Heart right ventricle (tissue), 16 donors: ENCODE data around the gene ADPGK. TPM values are rescaled to one million over a fixed set of nuclear protein-coding genes. Genes with fewer than 3 reads are reported as not detected.
"Not testable (repeated sequence)": the region's sequence is repeated elsewhere in the genome, so short reads cannot be mapped to it uniquely, and the experiment has no call there.

ENCODE experiments used
- ATAC-seq, 8 donors: fragments of 200-7000 bp; cut with Tn5 transposase; one replicate each; pipeline ENCODE4 v1.9.1; 2020; ENCODE audit warnings: mild to moderate bottlenecking in 8 of 8, moderate library complexity in 8 of 8, moderate number of reproducible peaks in 1 of 8
- DNase-seq, 2 donors: peaks; one replicate each; pipeline ENCODE4 v3.0.0-alpha.2; 2020
- H3K27ac ChIP-seq, 10 donors: fragments of 200-600 bp; sonication (generic) in 2 of 10; one replicate each; pipeline versions ENCODE4 v1.5.0 to v1.8.0; 2020 to 2022; ENCODE audit warnings: mild to moderate bottlenecking in 3 of 10
- H3K27me3 ChIP-seq, 7 donors: fragments of 200-600 bp; one replicate each; pipeline ENCODE4 v1.8.0; 2021 to 2022; ENCODE audit warnings: mild to moderate bottlenecking in 2 of 7
- H3K36me3 ChIP-seq, 9 donors: fragments of 200-600 bp; sonication (generic) in 1 of 9; one replicate each; pipeline versions ENCODE4 v1.5.0 to v1.8.0; 2020 to 2022; ENCODE audit warnings: mild to moderate bottlenecking in 2 of 9
- H3K4me1 ChIP-seq, 9 donors: fragments of 200-600 bp; sonication (generic) in 1 of 9; one replicate each; pipeline versions ENCODE4 v1.5.0 to v1.8.0; 2020 to 2022; ENCODE audit warnings: mild to moderate bottlenecking in 4 of 9
- H3K4me3 ChIP-seq, 10 donors: fragments of 200-600 bp; sonication (generic) in 2 of 10; one replicate each; pipeline versions ENCODE4 v1.5.0 to v1.8.0; 2020 to 2022; ENCODE audit warnings: mild to moderate bottlenecking in 7 of 10, moderate library complexity in 2 of 10
- H3K9me3 ChIP-seq, 11 donors: fragments of 200-600 bp in 10 of 11; sonication (generic) in 2 of 11; one replicate each; pipeline versions ENCODE4 v1.5.0 to v1.8.0; 2013 to 2022; ENCODE audit warnings: mild to moderate bottlenecking in 2 of 11, control low read depth in 1 of 11, moderate library complexity in 1 of 11
- CTCF ChIP-seq, 9 donors: fragments of 200-600 bp; sonication (generic) in 2 of 9; IDR thresholded peaks; one replicate each; pipeline versions ENCODE4 v1.5.0 to v1.8.0; 2021 to 2022; ENCODE audit warnings: antibody characterized with exemption in 9 of 9, mild to moderate bottlenecking in 5 of 9, moderate library complexity in 1 of 9
- WGBS, 2 donors: extraction: QIAGEN DNeasy Blood & Tissue Kit; methylation state at CpG; one replicate each; pipeline ENCODE4 v1.1.7; 2013; ENCODE audit warnings: inconsistent platforms in 1 of 2; 5-methylcytosine and 5-hydroxymethylcytosine counted together
- intact Hi-C, 10 donors: fragments of 100-400 bp; cut with DNase I; formaldehyde crosslinking; loops; one replicate each; pipeline versions ENCODE4 v1.11.1 to v1.14.2; 2022
- polyA plus RNA-seq, 2 donors: library from polyadenylated mRNA; stranded (reverse); fragments of 200-250 nt; gene quantifications; one replicate each; pipeline ENCODE4 v1.2.3, GENCODE V29; 2013
- total RNA-seq, 10 donors: library from RNA; stranded (reverse); fragmentation: NEBNext Ultra II Directional in 3 of 10; extraction: Animal tissue kit (Norgen Biotek cat#: 25700) in 3 of 10; gene quantifications; one replicate each; pipeline versions ENCODE4 v1.2.1 to v1.2.4, GENCODE V29; 2021 to 2023
- donor health status: Arrhythmogenic right ventricular cardiomyopathy.
- donor health status: ischemic (EF 13 %, LVEDD 7.1; RV severe dilation, severe dysfunction).
- donor health status: healthy with polysubstance abuse.
- donor health status: DM: no; HTN: yes; CAD: no.
- donor health status: DM: no; HTN: no; CAD: no.
- donor health status: ischemic (EF 25% LVEDD 6.9; RV normal size, moderate dysfunction).
- donor health status: ischemic (EF 25% LVEDD 5.7; RV mildly dilated, moderate dysfunction).
- donor health status: healthy.
- donor health status: DM: yes; HTN: yes; CAD: no.
- donor health status: Ischemic cardiomyopathy.
- donor health status: ischemic (EF 35%, LVEDD 5.7; RV mildly dilated, moderate dysfunction).
- donor health status: nonischemic (EF 11% LVEDD 7.7; RV severe dilation, severe dysfunction).
- donor health status: DM: yes; HTN: yes; CAD: no.
- donor health status: PGD.
- donor health status: ischemic (EF 29% LVEDD 5.4; RV normal size, mild dysfunction).
- donor health status: nonischemic (EF 23%, LVEDD 6.1; RV moderate dilation, normal function).

Gene ADPGK
- total and polyA plus RNA-seq, 12 donors = 6.4 to 22.8 (median 10.9) TPM

GRCh38 chr15:72813345-72814004 is 29.9 kb upstream of the ADPGK start:
- ATAC-seq (no peak), DNase-seq (no peak)
- Histone ChIP-seq H3K9me3 (no peaks in the 10 kb centered on the region), H3K4me1 (no peaks in the 10 kb centered on the region), H3K27ac (no peak overlapping the region), H3K27me3 (peaks cover 0 to 18% (median 5%) of the 10 kb centered on the region in 7 donors), H3K4me3 (no peak overlapping the region), H3K36me3 (no peaks in the 10 kb centered on the region)
- 71 to 72% methylated on average over 8 of the region's 8 CpGs for WGBS, 2 donors
- intact Hi-C loops = no loop called here
- TF ChIP-seq CTCF (IDR thresholded peaks at IDR 0.05) = no peak

GRCh38 chr15:72809329-72809728 is 25.8 kb upstream of the ADPGK start:
- H3K9me3 ChIP-seq = no peaks in the 10 kb centered on the region
- H3K27me3 ChIP-seq = peaks cover 0 to 17% (median 0%) of the 10 kb centered on the region in 7 donors
- no peak for TF ChIP-seq CTCF (IDR thresholded peaks at IDR 0.05)
- no peaks in the 10 kb centered on the region for H3K36me3 ChIP-seq
- no peak overlapping the region for H3K27ac ChIP-seq
- H3K4me3 ChIP-seq = no peak overlapping the region
- 63% methylated on average over 4 of the region's 4 CpGs for WGBS, 2 donors
- ATAC-seq (no peak), DNase-seq (no peak)
- no peaks in the 10 kb centered on the region for H3K4me1 ChIP-seq
- intact Hi-C loops = no loop called here

- H3K4me3 ChIP-seq, H3K9me3 ChIP-seq, intact Hi-C loops, ATAC-seq, H3K36me3 ChIP-seq, H3K27ac ChIP-seq, H3K4me1 ChIP-seq, DNase-seq: not testable (repeated sequence)
- H3K27me3 ChIP-seq = peaks cover 0 to 19% (median 0%) of the 10 kb centered on the region in 7 donors
- 97 to 98% methylated on average over 12 to 20 of the region's 22 CpGs for WGBS, 2 donors
These were observed 23.8 kb upstream of the ADPGK start for GRCh38 chr15:72807346-72807745.

- Histone ChIP-seq H3K9me3 (no peaks in the 10 kb centered on the region), H3K4me3 (no peak overlapping the region), H3K36me3 (no peaks in the 10 kb centered on the region), H3K27ac (no peak overlapping the region), H3K4me1 (no peaks in the 10 kb centered on the region), H3K27me3 (peaks cover 0 to 52% (median 26%) of the 10 kb centered on the region in 7 donors)
- 73 to 81% methylated on average over 1 of the region's 1 CpG for WGBS, 2 donors
- ATAC-seq = no peak
- no peak for DNase-seq
- intact Hi-C loops = no loop called here
- no peak for TF ChIP-seq CTCF (IDR thresholded peaks at IDR 0.05)
These were observed 19.4 kb upstream of the ADPGK start for GRCh38 chr15:72803006-72803405.

- Histone ChIP-seq H3K36me3 (no peaks in the 10 kb centered on the region), H3K9me3 (no peaks in the 10 kb centered on the region), H3K27me3 (peaks cover 0 to 57% (median 32%) of the 10 kb centered on the region in 7 donors), H3K4me1 (peaks cover 0 to 7% (median 4%) of the 10 kb centered on the region in 9 donors), H3K27ac (no peak overlapping the region), H3K4me3 (no peak overlapping the region)
- intact Hi-C loops = no loop called here
- WGBS, 2 donors = 36 to 38% methylated on average over 7 of the region's 7 CpGs
- ATAC-seq = no peak
- TF ChIP-seq CTCF (IDR thresholded peaks at IDR 0.05) = no peak
- DNase-seq = no peak
These were observed 18.2 kb upstream of the ADPGK start for GRCh38 chr15:72801590-72802325.
